Esophagus muscularis mucosa (tissue), 4 donors: ENCODE data around the gene KRT77. TPM values are rescaled to one million over a fixed set of nuclear protein-coding genes. Genes with fewer than 3 reads are reported as not detected.

Experiments
- DNase-seq: peaks from one replicate; pipeline ENCODE4 v3.0.0-alpha.2; 2017; ENCODE audit errors: extremely low spot score
- H3K27ac ChIP-seq, 4 donors: fragments of 200-600 bp; sonication (generic); replicated peaks in 1 of 4; 1 replicate in 3 of 4; 2 replicates in 1 of 4; pipeline ENCODE4 v1.5.1; 2016 to 2019; ENCODE audit warnings: mild to moderate bottlenecking in 1 of 4
- H3K27me3 ChIP-seq, 4 donors: fragments of 200-600 bp; sonication (generic); one replicate each; pipeline versions ENCODE4 v1.5.1 to v1.6.0; 2016 to 2019
- H3K36me3 ChIP-seq, 4 donors: fragments of 200-600 bp; sonication (generic); one replicate each; pipeline ENCODE4 v1.5.1; 2016 to 2019
- H3K4me1 ChIP-seq, 4 donors: fragments of 200-600 bp; sonication (generic); one replicate each; pipeline ENCODE4 v1.5.1; 2016 to 2019
- H3K4me3 ChIP-seq, 4 donors: fragments of 200-600 bp; sonication (generic); 1 replicate in 2 of 4; 2 replicates in 2 of 4; pipeline ENCODE4 v1.5.1; 2016 to 2019; ENCODE audit warnings: mild to moderate bottlenecking in 4 of 4, moderate library complexity in 1 of 4
- H3K9me3 ChIP-seq, 4 donors: fragments of 200-600 bp; sonication (generic); 1 replicate in 3 of 4; 2 replicates in 1 of 4; pipeline ENCODE4 v1.5.1; 2016 to 2019
- EP300 ChIP-seq: sonication (generic); formaldehyde crosslinking; IDR thresholded peaks from one replicate; pipeline ENCODE4 v1.6.1; 2017; ENCODE audit warnings: antibody characterized with exemption
- POLR2A ChIP-seq: fragments of 450-650 bp; IDR thresholded peaks from one replicate; pipeline ENCODE4 v1.6.1; 2017; ENCODE audit warnings: antibody characterized with exemption, moderate library complexity, mild to moderate bottlenecking, low read depth
- POLR2AphosphoS5 ChIP-seq, 2 donors: sonication (generic); formaldehyde crosslinking; IDR thresholded peaks; one replicate each; pipeline ENCODE4 v1.6.1; 2017; ENCODE audit warnings: antibody characterized with exemption in 2 of 2
- WGBS: methylation state at CpG from one replicate; pipeline ENCODE4 v1.1.5; 2018; 5-methylcytosine and 5-hydroxymethylcytosine counted together
- intact Hi-C: fragments of 100-400 bp; cut with DNase I; formaldehyde crosslinking; loops from one replicate; pipeline ENCODE4 v1.15.1; 2023
- total RNA-seq, 4 donors: library from RNA; depleted of rRNA; stranded (reverse); fragments of >200 nt; gene quantifications; one replicate each; pipeline versions ENCODE4 v1.1.0 to v1.2.1, GENCODE V29; 2016
- TF ChIP-seq, protein P1 (sequence below), 3 experiments: fragments of 200-600 bp in 2 of 3; fragments of 450-650 bp in 1 of 3; sonication (generic) in 2 of 3; IDR thresholded peaks; one replicate each; pipeline ENCODE4 v1.5.1; 2017 to 2019; ENCODE audit warnings: antibody characterized with exemption in 3 of 3, mild to moderate bottlenecking in 2 of 3, moderate library complexity in 1 of 3

Gene KRT77
- total RNA-seq, 4 donors from 2014 or later, result not detected

DNA sequence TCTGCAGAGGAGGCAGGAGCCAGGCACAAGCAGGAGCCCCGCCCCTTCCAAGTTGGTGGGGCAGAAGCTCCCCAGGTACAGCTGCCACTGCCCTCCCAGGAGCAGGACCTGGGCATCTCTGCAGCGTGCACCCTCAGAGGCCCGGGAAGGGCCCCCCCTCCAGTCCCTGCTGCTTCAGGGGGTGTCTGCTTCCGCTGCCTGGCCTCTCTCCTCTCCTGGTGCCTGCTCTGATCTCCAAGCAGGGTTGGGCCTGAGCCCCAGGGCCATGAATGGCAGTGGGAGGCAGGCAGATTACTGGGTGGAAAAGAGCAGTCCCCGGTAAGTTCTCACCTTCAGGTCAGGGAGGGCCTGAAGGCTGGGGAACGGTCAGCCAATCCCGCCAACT, 38.9 kb upstream of the KRT77 start:
- H3K4me3 ChIP-seq, result no peak overlapping the region
- no peak for DNase-seq
- H3K27ac ChIP-seq, result no peak overlapping the region
- H3K9me3 ChIP-seq, result no peaks in the 10 kb centered on the region
- H3K4me1 ChIP-seq, result no peaks in the 10 kb centered on the region
- TF ChIP-seq EP300 (no peak), POLR2AphosphoS5 (IDR thresholded peaks at IDR 0.05) (no peak), POLR2A (no peak)
- TF ChIP-seq, protein P1, sequence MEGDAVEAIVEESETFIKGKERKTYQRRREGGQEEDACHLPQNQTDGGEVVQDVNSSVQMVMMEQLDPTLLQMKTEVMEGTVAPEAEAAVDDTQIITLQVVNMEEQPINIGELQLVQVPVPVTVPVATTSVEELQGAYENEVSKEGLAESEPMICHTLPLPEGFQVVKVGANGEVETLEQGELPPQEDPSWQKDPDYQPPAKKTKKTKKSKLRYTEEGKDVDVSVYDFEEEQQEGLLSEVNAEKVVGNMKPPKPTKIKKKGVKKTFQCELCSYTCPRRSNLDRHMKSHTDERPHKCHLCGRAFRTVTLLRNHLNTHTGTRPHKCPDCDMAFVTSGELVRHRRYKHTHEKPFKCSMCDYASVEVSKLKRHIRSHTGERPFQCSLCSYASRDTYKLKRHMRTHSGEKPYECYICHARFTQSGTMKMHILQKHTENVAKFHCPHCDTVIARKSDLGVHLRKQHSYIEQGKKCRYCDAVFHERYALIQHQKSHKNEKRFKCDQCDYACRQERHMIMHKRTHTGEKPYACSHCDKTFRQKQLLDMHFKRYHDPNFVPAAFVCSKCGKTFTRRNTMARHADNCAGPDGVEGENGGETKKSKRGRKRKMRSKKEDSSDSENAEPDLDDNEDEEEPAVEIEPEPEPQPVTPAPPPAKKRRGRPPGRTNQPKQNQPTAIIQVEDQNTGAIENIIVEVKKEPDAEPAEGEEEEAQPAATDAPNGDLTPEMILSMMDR (IDR thresholded peaks at IDR 0.05), result no peak
- WGBS, result 83% methylated on average over 3 of the region's 7 CpGs
- peaks cover 0 to 39% (median 0%) of the 10 kb centered on the region in 4 donors for H3K27me3 ChIP-seq
- no peaks in the 10 kb centered on the region for H3K36me3 ChIP-seq
- intact Hi-C loops, result no loop called here

DNA sequence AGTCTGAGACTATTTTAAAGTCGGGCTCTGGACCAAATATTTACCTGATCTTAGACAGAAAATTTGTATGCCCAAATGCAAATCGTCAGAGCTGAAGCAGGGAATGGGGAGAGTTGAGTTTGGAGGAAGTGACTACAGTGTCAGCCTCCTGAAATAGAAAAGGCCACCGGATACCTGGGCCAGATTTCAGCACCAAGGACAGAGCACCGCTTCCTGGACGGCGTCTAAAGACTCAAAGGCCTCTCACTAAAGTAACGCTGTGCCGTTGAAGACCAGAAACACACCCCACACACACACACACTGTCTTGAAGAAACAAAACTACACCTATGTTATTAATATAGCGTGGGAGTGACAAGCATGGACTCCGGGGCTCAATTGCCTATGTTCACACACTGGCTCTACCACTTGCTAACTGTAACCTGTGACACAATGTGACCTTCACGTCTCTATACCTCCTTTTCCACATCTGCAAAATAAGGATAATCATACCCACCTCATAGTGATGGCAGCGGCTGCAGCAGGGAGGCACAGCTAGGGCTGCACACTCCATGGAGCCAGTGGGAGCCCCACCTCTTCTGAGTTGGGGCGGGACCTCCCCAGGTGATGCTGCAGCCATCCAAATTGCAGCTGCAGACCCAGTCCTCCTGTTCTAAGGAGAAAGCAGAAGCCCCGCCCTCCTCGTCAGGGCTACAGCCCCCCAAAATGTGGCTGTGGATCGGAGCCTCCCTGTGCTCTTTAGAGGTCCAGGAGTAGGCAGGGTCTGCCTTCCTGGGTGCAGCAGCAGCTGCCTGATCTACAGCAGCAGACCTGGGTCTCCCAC, 38.3 kb upstream of the KRT77 start:
- Histone ChIP-seq H3K4me3 (no peak overlapping the region), H3K4me1 (no peaks in the 10 kb centered on the region), H3K27me3 (peaks cover 0 to 38% (median 0%) of the 10 kb centered on the region in 4 donors), H3K36me3 (no peaks in the 10 kb centered on the region), H3K27ac (no peak overlapping the region), H3K9me3 (no peaks in the 10 kb centered on the region)
- 15% methylated on average over 14 of the region's 16 CpGs for WGBS
- intact Hi-C loops, result no loop called here
- DNase-seq, result no peak
- TF ChIP-seq, protein P1 (IDR thresholded peaks at IDR 0.05), result no peak
- TF ChIP-seq POLR2A (no peak), EP300 (no peak)

DNA sequence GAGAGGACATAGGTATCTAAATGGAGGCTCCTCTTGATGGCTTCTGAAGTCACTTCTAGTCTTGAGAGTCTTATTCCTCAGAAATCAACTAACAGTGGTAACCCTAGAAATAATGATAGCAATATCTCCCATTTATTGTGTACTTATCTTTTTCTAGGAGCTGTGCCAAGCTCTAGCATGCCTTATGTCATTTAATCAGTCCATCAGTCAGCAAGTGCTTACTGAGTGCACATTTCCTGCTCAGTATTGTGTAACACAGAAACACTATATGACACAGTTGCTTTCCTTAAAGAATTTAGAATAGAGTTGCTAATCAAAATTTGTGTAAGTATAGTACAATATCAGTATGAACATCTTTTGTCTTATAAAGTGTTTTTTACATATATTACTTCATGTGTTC, 37.3 kb upstream of the KRT77 start:
- TF ChIP-seq POLR2A (no peak), EP300 (no peak), POLR2AphosphoS5 (IDR thresholded peaks at IDR 0.05) (no peak)
- TF ChIP-seq, protein P1 (IDR thresholded peaks at IDR 0.05), result no peak
- no peak overlapping the region for H3K27ac ChIP-seq

DNA sequence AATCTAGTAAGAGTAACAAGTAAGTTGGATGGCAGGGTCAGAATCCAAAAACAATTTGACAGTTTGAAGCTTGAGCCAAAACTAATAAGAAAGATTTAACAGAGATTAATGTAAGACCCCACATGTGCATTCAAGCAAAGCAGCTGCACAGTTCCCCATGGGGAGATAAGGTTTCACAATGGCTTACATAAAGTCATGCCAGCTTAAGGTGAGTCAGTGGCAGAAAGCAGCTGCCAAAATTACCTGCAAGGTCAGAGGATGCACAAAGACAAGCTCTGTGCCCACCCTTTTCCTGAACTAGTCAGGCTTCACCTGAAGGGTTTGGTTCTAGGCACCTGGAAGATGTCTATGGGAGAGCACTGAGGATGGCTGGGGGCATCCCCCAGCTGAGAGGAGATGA, 36.6 kb upstream of the KRT77 start:
- TF ChIP-seq POLR2A (no peak), EP300 (no peak), POLR2AphosphoS5 (IDR thresholded peaks at IDR 0.05) (no peak)
- TF ChIP-seq, protein P1 (IDR thresholded peaks at IDR 0.05), result no peak

More for the DNA sequence above, 37.3 kb upstream of the KRT77 start:
- intact Hi-C loops, result no loop called here
- H3K4me1 ChIP-seq, result no peaks in the 10 kb centered on the region
- H3K36me3 ChIP-seq, result no peaks in the 10 kb centered on the region
- H3K9me3 ChIP-seq, result no peaks in the 10 kb centered on the region
- DNase-seq, result no peak
- H3K4me3 ChIP-seq, result no peak overlapping the region
- H3K27me3 ChIP-seq, result peaks cover 0 to 42% (median 0%) of the 10 kb centered on the region in 4 donors

More for the DNA sequence above, 36.6 kb upstream of the KRT77 start:
- intact Hi-C loops, result no loop called here
- Histone ChIP-seq H3K4me3 (no peak overlapping the region), H3K27ac (no peak overlapping the region), H3K9me3 (no peaks in the 10 kb centered on the region), H3K36me3 (no peaks in the 10 kb centered on the region), H3K4me1 (no peaks in the 10 kb centered on the region), H3K27me3 (peaks cover 0 to 48% (median 0%) of the 10 kb centered on the region in 4 donors)
- DNase-seq, result no peak
